Loucy (cell line): ENCODE data around the gene AFF1.
A peak's percentile ranks its signal among the peaks of the same experiment; 100 is the strongest.

Experiments
- H2AFZ ChIP-seq: fragments of 200-600 bp; sonication (generic); 2 replicates; pipeline ENCODE4 v1.6.0; 2016; ENCODE audit warnings: antibody characterized with exemption, mild to moderate bottlenecking, low read length, moderate library complexity
- H3F3A ChIP-seq: fragments of 200-600 bp; 2 replicates; pipeline ENCODE4 v1.6.0; 2016; ENCODE audit warnings: antibody characterized with exemption, low read depth, mild to moderate bottlenecking
- H3K27me3 ChIP-seq: fragments of 200-600 bp; sonication (generic); 2 replicates; pipeline ENCODE4 v1.6.1; 2014; ENCODE audit warnings: low read length, mild to moderate bottlenecking; ENCODE audit not compliant: insufficient read depth, poor library complexity, severe bottlenecking
- H3K36me3 ChIP-seq: fragments of 200-600 bp; sonication (generic); 2 replicates; pipeline ENCODE4 v1.6.1; 2016; ENCODE audit warnings: low read length; ENCODE audit not compliant: insufficient read depth
- H3K4me1 ChIP-seq: fragments of 200-600 bp; sonication (generic); 2 replicates; pipeline ENCODE4 v1.5.1; 2014; ENCODE audit warnings: low read length, mild to moderate bottlenecking; ENCODE audit not compliant: insufficient read depth, poor library complexity, severe bottlenecking
- H3K4me2 ChIP-seq: fragments of 200-600 bp; sonication (generic); 2 replicates; pipeline ENCODE4 v1.6.0; 2014; ENCODE audit warnings: antibody characterized with exemption, low read length, low read depth, mild to moderate bottlenecking; ENCODE audit not compliant: poor library complexity, severe bottlenecking
- H3K4me3 ChIP-seq: fragments of 200-600 bp; sonication (generic); 2 replicates; pipeline ENCODE4 v1.5.1; 2014; ENCODE audit warnings: low read length, mild to moderate bottlenecking, mixed read lengths; ENCODE audit not compliant: poor library complexity, severe bottlenecking
- H3K79me2 ChIP-seq: fragments of 200-600 bp; sonication (generic); 2 replicates; pipeline ENCODE4 v1.6.1; 2014; ENCODE audit warnings: low read length; ENCODE audit not compliant: insufficient read depth
- H3K9ac ChIP-seq: fragments of 200-600 bp; sonication (generic); 2 replicates; pipeline ENCODE4 v1.6.0; 2014; ENCODE audit warnings: mild to moderate bottlenecking, low read depth, low read length, moderate library complexity; ENCODE audit not compliant: poor library complexity, severe bottlenecking
- H3K9me2 ChIP-seq: fragments of 200-600 bp; sonication (generic); replicated peaks from 2 replicates; pipeline ENCODE4 v1.6.1; 2016; ENCODE audit warnings: low read depth, low read length, mixed read lengths
- H3K9me3 ChIP-seq: fragments of 200-600 bp; sonication (generic); 2 replicates; pipeline ENCODE4 v1.6.1; 2014; ENCODE audit warnings: mild to moderate bottlenecking, antibody characterized with exemption, low read length, low read depth; ENCODE audit not compliant: insufficient read depth
- H4K20me1 ChIP-seq: fragments of 200-600 bp; sonication (generic); 2 replicates; pipeline ENCODE4 v1.6.0; 2014; ENCODE audit warnings: antibody characterized with exemption, low read length, mild to moderate bottlenecking; ENCODE audit not compliant: insufficient read depth, poor library complexity, severe bottlenecking
- CTCF ChIP-seq: fragments of 200-600 bp; sonication (generic); conservative IDR thresholded peaks from 2 replicates; pipeline ENCODE4 v1.5.1; 2014; ENCODE audit warnings: mild to moderate bottlenecking, antibody characterized with exemption, low read length
- EZH2phosphoT487 ChIP-seq: fragments of 200-600 bp; IDR thresholded peaks from 2 replicates; pipeline ENCODE4 v1.6.1; 2018; ENCODE audit warnings: antibody characterized with exemption, mild to moderate bottlenecking, moderate library complexity, borderline replicate concordance

AFF1 gene

DNA sequence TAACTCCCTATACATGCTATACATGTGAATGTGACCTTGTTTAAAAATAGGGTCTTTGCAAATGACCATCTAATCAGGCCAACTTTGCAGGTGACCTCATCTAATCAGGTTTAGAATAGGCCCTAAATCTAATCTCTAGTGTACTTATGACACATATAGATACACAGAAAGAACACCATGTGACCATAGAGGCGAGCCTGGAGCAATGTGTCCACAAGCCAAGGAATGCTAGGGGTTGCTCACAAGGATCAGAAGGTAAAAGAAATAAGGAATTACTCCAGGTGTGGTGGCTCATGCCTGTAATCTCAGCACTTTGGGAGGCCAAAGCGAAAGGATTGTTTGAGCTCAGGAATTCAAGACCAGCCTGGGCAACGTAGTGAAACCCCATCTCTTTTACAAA, 32.9 kb upstream of the AFF1 start:
- Histone ChIP-seq H3K4me3 (no peak overlapping the region), H3K4me2 (no peak overlapping the region), H3K9me2 (no peaks in the 10 kb centered on the region), H3K9ac (no peak overlapping the region), H3F3A (no peaks in the 10 kb centered on the region), H3K79me2 (no peaks in the 10 kb centered on the region), H3K9me3 (no peaks in the 10 kb centered on the region), H2AFZ (no peak overlapping the region), H3K27me3 (no peaks in the 10 kb centered on the region), H4K20me1 (no peaks in the 10 kb centered on the region), H3K4me1 (no peaks in the 10 kb centered on the region), H3K36me3 (no peaks in the 10 kb centered on the region)
- TF ChIP-seq EZH2phosphoT487, result no peak
- no peak for TF ChIP-seq CTCF

DNA sequence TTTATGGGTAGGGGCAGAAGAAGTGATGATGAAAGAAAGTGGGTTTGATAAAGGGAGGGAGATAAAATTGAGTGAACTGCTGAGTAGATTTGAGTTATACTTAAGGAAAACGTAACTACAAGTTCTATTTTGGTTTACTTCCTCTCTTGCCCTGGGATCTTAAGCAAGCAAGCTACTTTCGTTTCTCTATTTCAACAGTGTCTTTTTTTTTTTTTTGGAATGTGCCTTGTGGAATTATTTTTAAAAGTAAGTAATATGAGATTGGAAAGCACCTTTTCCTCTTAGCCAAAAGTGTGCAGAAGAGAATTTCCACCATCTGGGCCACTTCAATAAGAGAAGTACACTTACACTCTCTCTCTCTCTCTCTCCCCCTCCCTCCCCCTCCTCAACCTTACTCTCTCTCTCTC, 26.6 kb upstream of the AFF1 start:
- H3K9me2 ChIP-seq, result no peaks in the 10 kb centered on the region
- H3K4me3 ChIP-seq, result no peak overlapping the region
- no peaks in the 10 kb centered on the region for H3K9me3 ChIP-seq
- no peaks in the 10 kb centered on the region for H4K20me1 ChIP-seq
- TF ChIP-seq CTCF, result no peak
- no peak for TF ChIP-seq EZH2phosphoT487
- no peaks in the 10 kb centered on the region for H3K27me3 ChIP-seq
- H3K4me1 ChIP-seq, result no peaks in the 10 kb centered on the region
- H3F3A ChIP-seq, result no peaks in the 10 kb centered on the region
- no peak overlapping the region for H3K4me2 ChIP-seq
- peak overlapping the region; percentile 26; the same call in 1 of the 2 replicates for H2AFZ ChIP-seq
- no peaks in the 10 kb centered on the region for H3K79me2 ChIP-seq
- H3K36me3 ChIP-seq, result no peaks in the 10 kb centered on the region
- no peak overlapping the region for H3K9ac ChIP-seq

- Histone ChIP-seq H3K4me3 (no peak overlapping the region), H3K79me2 (no peaks in the 10 kb centered on the region), H3K36me3 (no peaks in the 10 kb centered on the region), H3K9me3 (no peaks in the 10 kb centered on the region), H3K9ac (no peak overlapping the region), H4K20me1 (no peaks in the 10 kb centered on the region), H2AFZ (no peak overlapping the region), H3K27me3 (no peaks in the 10 kb centered on the region), H3K4me1 (no peaks in the 10 kb centered on the region), H3F3A (no peaks in the 10 kb centered on the region), H3K4me2 (no peak overlapping the region), H3K9me2 (no peaks in the 10 kb centered on the region)
- TF ChIP-seq EZH2phosphoT487 (no peak), CTCF (no peak)
Measured at GRCh38 chr4:86909546-86910295, 25.1 kb upstream of the AFF1 start.
